Measurements from ENCODE around the gene MAJIN. TPM values are rescaled to one million over a fixed set of nuclear protein-coding genes. Genes with fewer than 3 reads are reported as not detected.

MAJIN gene
- total RNA-seq, 3 donors from 2014 or later (not counting 1 experiment from before 2014, with no cell fraction given): not detected

- peaks cover 3% of the 10 kb centered on the region for H3K27me3 ChIP-seq (ENCODE audit: control insufficient read depth, insufficient read depth, low read length)
- H3K27me3 Mint-ChIP-seq (ENCODE audit: low read depth in 2 of 2): peaks cover 10 to 15% of the 10 kb centered on the region in 2 donors
- intact Hi-C loops (cut with micrococcal nuclease): no loop called here
Observed at GRCh38 chr11:64954201-64954600, 17.7 kb downstream of the MAJIN start.

GRCh38 chr11:64951529-64951928, 20.4 kb downstream of the MAJIN start:
- Histone ChIP-seq H3K9me3 (ENCODE audit: control insufficient read depth, insufficient read depth, low read length) (no peaks in the 10 kb centered on the region), H3K36me3 (ENCODE audit: control insufficient read depth, insufficient read depth, low read length) (no peaks in the 10 kb centered on the region), H3K4me1 (ENCODE audit: control insufficient read depth, insufficient read depth, low read length) (no peaks in the 10 kb centered on the region), H3K27ac (ENCODE audit: low read length) (no peak overlapping the region), H3K27me3 (ENCODE audit: control insufficient read depth, insufficient read depth, low read length) (peaks cover 3% of the 10 kb centered on the region), H3K4me3 (ENCODE audit: low read length) (no peak overlapping the region)
- ATAC-seq: no peak
- DNase-seq: no peak
- Mint-ChIP-seq H3K4me1 (no peaks in the 10 kb centered on the region), H3K27ac (no peak overlapping the region), H3K9me3 (no peaks in the 10 kb centered on the region), H3K27me3 (ENCODE audit: low read depth in 2 of 2) (peaks cover 14 to 15% of the 10 kb centered on the region in 2 donors), H3K4me3 (no peak overlapping the region), H3K36me3 (no peaks in the 10 kb centered on the region)
- no peak for TF ChIP-seq CTCF (IDR thresholded peaks at IDR 0.05)
- intact Hi-C loops (cut with micrococcal nuclease): no loop called here
- 82% methylated on average over 4 of the region's 4 CpGs for WGBS (ENCODE audit: insufficient coverage)

More at GRCh38 chr11:64954201-64954600, 17.7 kb downstream of the MAJIN start:
- no peaks in the 10 kb centered on the region for H3K4me1 Mint-ChIP-seq
- no peak overlapping the region for H3K27ac Mint-ChIP-seq
- no peaks in the 10 kb centered on the region for H3K9me3 Mint-ChIP-seq
- Histone ChIP-seq H3K4me1 (ENCODE audit: control insufficient read depth, insufficient read depth, low read length) (no peaks in the 10 kb centered on the region), H3K4me3 (ENCODE audit: low read length) (no peak overlapping the region), H3K9me3 (ENCODE audit: control insufficient read depth, insufficient read depth, low read length) (no peaks in the 10 kb centered on the region), H3K36me3 (ENCODE audit: control insufficient read depth, insufficient read depth, low read length) (no peaks in the 10 kb centered on the region), H3K27ac (ENCODE audit: low read length) (no peak overlapping the region)
- no peak for ATAC-seq
- no peak for DNase-seq
- no peak for TF ChIP-seq CTCF (IDR thresholded peaks at IDR 0.05)
- H3K36me3 Mint-ChIP-seq: no peaks in the 10 kb centered on the region
- no peak overlapping the region for H3K4me3 Mint-ChIP-seq
- WGBS (ENCODE audit: insufficient coverage): 70% methylated on average over 5 of the region's 5 CpGs

- TF ChIP-seq CTCF (IDR thresholded peaks at IDR 0.05): no peak
- Mint-ChIP-seq H3K27me3 (ENCODE audit: low read depth in 2 of 2) (peaks cover 22 to 30% of the 10 kb centered on the region in 2 donors), H3K9me3 (no peaks in the 10 kb centered on the region), H3K4me1 (no peaks in the 10 kb centered on the region), H3K4me3 (no peak overlapping the region), H3K36me3 (no peaks in the 10 kb centered on the region), H3K27ac (no peak overlapping the region)
- no peaks in the 10 kb centered on the region for H3K36me3 ChIP-seq (ENCODE audit: control insufficient read depth, insufficient read depth, low read length)
- H3K4me1 ChIP-seq (ENCODE audit: control insufficient read depth, insufficient read depth, low read length): no peaks in the 10 kb centered on the region
- ATAC-seq (no peak), DNase-seq (no peak)
- no peaks in the 10 kb centered on the region for H3K27me3 ChIP-seq (ENCODE audit: control insufficient read depth, insufficient read depth, low read length)
- H3K27ac ChIP-seq (ENCODE audit: low read length): no peak overlapping the region
- no peaks in the 10 kb centered on the region for H3K9me3 ChIP-seq (ENCODE audit: control insufficient read depth, insufficient read depth, low read length)
- 81% methylated on average over 5 of the region's 5 CpGs for WGBS (ENCODE audit: insufficient coverage)
- H3K4me3 ChIP-seq (ENCODE audit: low read length): no peak overlapping the region
- intact Hi-C loops (cut with micrococcal nuclease): no loop called here
Observed at GRCh38 chr11:64947208-64947814, 24.6 kb downstream of the MAJIN start.

- Mint-ChIP-seq H3K36me3 (no peaks in the 10 kb centered on the region), H3K27ac (no peak overlapping the region), H3K4me3 (no peak overlapping the region), H3K27me3 (ENCODE audit: low read depth in 2 of 2) (peaks cover 0 to 5% of the 10 kb centered on the region in 2 donors), H3K9me3 (no peaks in the 10 kb centered on the region), H3K4me1 (no peaks in the 10 kb centered on the region)
- ATAC-seq: no peak
- H3K27me3 ChIP-seq (ENCODE audit: control insufficient read depth, insufficient read depth, low read length): no peaks in the 10 kb centered on the region
- no peak for DNase-seq
- intact Hi-C loops (cut with micrococcal nuclease): no loop called here
- TF ChIP-seq CTCF (IDR thresholded peaks at IDR 0.05): no peak
- no peaks in the 10 kb centered on the region for H3K9me3 ChIP-seq (ENCODE audit: control insufficient read depth, insufficient read depth, low read length)
- 79% methylated on average over 4 of the region's 4 CpGs for WGBS (ENCODE audit: insufficient coverage)
- H3K4me3 ChIP-seq (ENCODE audit: low read length): no peak overlapping the region
- H3K27ac ChIP-seq (ENCODE audit: low read length): no peak overlapping the region
- no peaks in the 10 kb centered on the region for H3K4me1 ChIP-seq (ENCODE audit: control insufficient read depth, insufficient read depth, low read length)
- peaks cover 17% of the 10 kb centered on the region for H3K36me3 ChIP-seq (ENCODE audit: control insufficient read depth, insufficient read depth, low read length)
Observed at GRCh38 chr11:64936539-64936938, 35.4 kb downstream of the MAJIN start.
